HEK293 (cell line): Measurements from ENCODE around the gene PMVK.

Source experiments
- HOXC10 ChIP-seq: sonication (generic); formaldehyde crosslinking; IDR thresholded peaks from 2 replicates; pipeline ENCODE4 v1.8.1; 2023; ENCODE audit warnings: mild to moderate bottlenecking, missing genetic modification reagents
- KLF9 ChIP-seq: fragments of 450-650 bp; formaldehyde crosslinking; IDR thresholded peaks from 2 replicates; pipeline ENCODE4 v1.5.1; 2016; ENCODE audit warnings: missing biosample characterization, missing genetic modification characterization, low read depth
- ZFP41 ChIP-seq: fragments of 450-650 bp; formaldehyde crosslinking; IDR thresholded peaks from 2 replicates; pipeline ENCODE4 v1.5.1; 2016; ENCODE audit warnings: missing biosample characterization, missing genetic modification characterization, borderline replicate concordance
- ZNF350 ChIP-seq: fragments of 450-650 bp; formaldehyde crosslinking; IDR thresholded peaks from 2 replicates; pipeline ENCODE4 v1.5.0; 2017; ENCODE audit warnings: missing biosample characterization, mild to moderate bottlenecking, missing genetic modification characterization
- ZNF48 ChIP-seq: fragments of 450-650 bp; formaldehyde crosslinking; IDR thresholded peaks from 2 replicates; pipeline ENCODE4 v1.5.1; 2016; ENCODE audit warnings: missing biosample characterization, missing genetic modification characterization
- ZNF629 ChIP-seq: fragments of 450-650 bp; formaldehyde crosslinking; IDR thresholded peaks from 2 replicates; pipeline ENCODE4 v1.5.1; 2017; ENCODE audit warnings: missing biosample characterization, missing genetic modification characterization
- ZNF76 ChIP-seq: fragments of 450-650 bp; formaldehyde crosslinking; IDR thresholded peaks from 2 replicates; pipeline ENCODE4; 2016; ENCODE audit warnings: low read depth, missing biosample characterization, missing genetic modification characterization, borderline replicate concordance
- TF ChIP-seq, protein P1 (sequence below): fragments of 450-650 bp; formaldehyde crosslinking; IDR thresholded peaks from 2 replicates; pipeline ENCODE4 v1.5.1; 2016; ENCODE audit warnings: missing biosample characterization, missing genetic modification characterization
- TF ChIP-seq, protein P2 (sequence below): fragments of 450-650 bp; formaldehyde crosslinking; IDR thresholded peaks from 2 replicates; pipeline ENCODE4 v1.5.1; 2016; ENCODE audit warnings: missing biosample characterization, missing genetic modification characterization

DNA sequence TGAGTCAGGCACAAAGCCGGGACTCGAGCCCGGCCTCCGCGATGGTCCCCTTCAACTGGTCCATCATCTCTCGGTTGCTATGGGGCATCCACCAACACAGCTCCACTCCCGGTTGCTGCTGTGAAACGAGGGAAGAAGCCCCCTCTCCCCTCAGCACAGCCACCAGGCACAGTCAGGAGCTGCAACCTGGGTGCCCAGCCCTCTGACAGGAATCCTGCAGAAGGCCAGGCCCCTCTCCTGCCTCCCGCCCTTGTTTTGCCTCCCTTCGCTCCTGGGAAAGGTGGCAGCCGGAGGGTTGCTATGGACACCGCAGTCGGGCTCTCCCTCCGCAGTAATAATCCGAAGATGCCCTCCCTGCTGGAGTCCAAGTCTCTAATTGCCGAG, 57.5 kb downstream of the PMVK start:
- TF ChIP-seq ZNF48 (no peak), ZNF76 (no peak), KLF9 (tag by site-specific recombination) (no peak), ZNF350 (tag by site-specific recombination) (no peak), ZFP41 (no peak), ZNF629 (tag by site-specific recombination) (no peak), HOXC10 (no peak)
- TF ChIP-seq, protein P1, sequence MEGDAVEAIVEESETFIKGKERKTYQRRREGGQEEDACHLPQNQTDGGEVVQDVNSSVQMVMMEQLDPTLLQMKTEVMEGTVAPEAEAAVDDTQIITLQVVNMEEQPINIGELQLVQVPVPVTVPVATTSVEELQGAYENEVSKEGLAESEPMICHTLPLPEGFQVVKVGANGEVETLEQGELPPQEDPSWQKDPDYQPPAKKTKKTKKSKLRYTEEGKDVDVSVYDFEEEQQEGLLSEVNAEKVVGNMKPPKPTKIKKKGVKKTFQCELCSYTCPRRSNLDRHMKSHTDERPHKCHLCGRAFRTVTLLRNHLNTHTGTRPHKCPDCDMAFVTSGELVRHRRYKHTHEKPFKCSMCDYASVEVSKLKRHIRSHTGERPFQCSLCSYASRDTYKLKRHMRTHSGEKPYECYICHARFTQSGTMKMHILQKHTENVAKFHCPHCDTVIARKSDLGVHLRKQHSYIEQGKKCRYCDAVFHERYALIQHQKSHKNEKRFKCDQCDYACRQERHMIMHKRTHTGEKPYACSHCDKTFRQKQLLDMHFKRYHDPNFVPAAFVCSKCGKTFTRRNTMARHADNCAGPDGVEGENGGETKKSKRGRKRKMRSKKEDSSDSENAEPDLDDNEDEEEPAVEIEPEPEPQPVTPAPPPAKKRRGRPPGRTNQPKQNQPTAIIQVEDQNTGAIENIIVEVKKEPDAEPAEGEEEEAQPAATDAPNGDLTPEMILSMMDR (tag by site-specific recombination): no peak
- TF ChIP-seq, protein P2, sequence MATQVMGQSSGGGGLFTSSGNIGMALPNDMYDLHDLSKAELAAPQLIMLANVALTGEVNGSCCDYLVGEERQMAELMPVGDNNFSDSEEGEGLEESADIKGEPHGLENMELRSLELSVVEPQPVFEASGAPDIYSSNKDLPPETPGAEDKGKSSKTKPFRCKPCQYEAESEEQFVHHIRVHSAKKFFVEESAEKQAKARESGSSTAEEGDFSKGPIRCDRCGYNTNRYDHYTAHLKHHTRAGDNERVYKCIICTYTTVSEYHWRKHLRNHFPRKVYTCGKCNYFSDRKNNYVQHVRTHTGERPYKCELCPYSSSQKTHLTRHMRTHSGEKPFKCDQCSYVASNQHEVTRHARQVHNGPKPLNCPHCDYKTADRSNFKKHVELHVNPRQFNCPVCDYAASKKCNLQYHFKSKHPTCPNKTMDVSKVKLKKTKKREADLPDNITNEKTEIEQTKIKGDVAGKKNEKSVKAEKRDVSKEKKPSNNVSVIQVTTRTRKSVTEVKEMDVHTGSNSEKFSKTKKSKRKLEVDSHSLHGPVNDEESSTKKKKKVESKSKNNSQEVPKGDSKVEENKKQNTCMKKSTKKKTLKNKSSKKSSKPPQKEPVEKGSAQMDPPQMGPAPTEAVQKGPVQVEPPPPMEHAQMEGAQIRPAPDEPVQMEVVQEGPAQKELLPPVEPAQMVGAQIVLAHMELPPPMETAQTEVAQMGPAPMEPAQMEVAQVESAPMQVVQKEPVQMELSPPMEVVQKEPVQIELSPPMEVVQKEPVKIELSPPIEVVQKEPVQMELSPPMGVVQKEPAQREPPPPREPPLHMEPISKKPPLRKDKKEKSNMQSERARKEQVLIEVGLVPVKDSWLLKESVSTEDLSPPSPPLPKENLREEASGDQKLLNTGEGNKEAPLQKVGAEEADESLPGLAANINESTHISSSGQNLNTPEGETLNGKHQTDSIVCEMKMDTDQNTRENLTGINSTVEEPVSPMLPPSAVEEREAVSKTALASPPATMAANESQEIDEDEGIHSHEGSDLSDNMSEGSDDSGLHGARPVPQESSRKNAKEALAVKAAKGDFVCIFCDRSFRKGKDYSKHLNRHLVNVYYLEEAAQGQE: no peak
